ENCODE data around the gene LHFPL2.

Gene LHFPL2

GRCh38 chr5:78507531-78507930 lies 141.0 kb downstream of the LHFPL2 start:
- TF ChIP-seq CTCF (conservative IDR thresholded peaks at IDR 0.05), result no peak
- no peak overlapping the region for H3K27ac ChIP-seq

GRCh38 chr5:78506261-78507024 lies 142.1 kb downstream of the LHFPL2 start:
- TF ChIP-seq CTCF (conservative IDR thresholded peaks at IDR 0.05), result no peak
- no peak overlapping the region for H3K27ac ChIP-seq

- H3K27ac ChIP-seq, result no peak overlapping the region
- TF ChIP-seq CTCF (conservative IDR thresholded peaks at IDR 0.05), result no peak
These were observed 142.7 kb downstream of the LHFPL2 start for GRCh38 chr5:78505860-78506259.

- TF ChIP-seq CTCF (conservative IDR thresholded peaks at IDR 0.05), result no peak
- H3K27ac ChIP-seq, result 0 out of 2 replicates have a peak overlapping the region, but pooled peaks have one; percentile 10
These were observed 143.6 kb downstream of the LHFPL2 start for GRCh38 chr5:78504704-78505677.

GRCh38 chr5:78503958-78504653 lies 144.5 kb downstream of the LHFPL2 start:
- TF ChIP-seq CTCF (conservative IDR thresholded peaks at IDR 0.05), result no peak
- no peak overlapping the region for H3K27ac ChIP-seq

GRCh38 chr5:78501411-78502352 lies 146.9 kb downstream of the LHFPL2 start:
- TF ChIP-seq CTCF (conservative IDR thresholded peaks at IDR 0.05), result no peak
- H3K27ac ChIP-seq, result no peak overlapping the region

Data from VCaP (cell line).